ENCODE measurements around the gene C17orf107. TPM values are rescaled to one million over a fixed set of nuclear protein-coding genes. Genes with fewer than 3 reads are reported as not detected.

The C17orf107 gene
- total RNA-seq, 4 donors from 2014 or later, result 1.8 to 3.2 (median 2.1) TPM; not detected in 1

- no peak for DNase-seq
- 60 to 93% methylated on average over 2 to 10 of the region's 11 CpGs for WGBS, 2 donors (ENCODE audit: low coverage in 1 of 2)
- H3K27me3 ChIP-seq, result no peaks in the 10 kb centered on the region
- in situ Hi-C loops (cut with MboI; ENCODE audit: low pct_ligation_motif_present in 1 of 4, low pct_unique_long_range_greater_than_20kb in 1 of 4, low sequenced_read_pairs in 3 of 4), result no loop called here
- no peak overlapping the region for H3K27ac ChIP-seq
- H3K36me3 ChIP-seq, result peaks cover 0 to 10% (median 4%) of the 10 kb centered on the region in 4 donors
- intact Hi-C loops (cut with DNase I; ENCODE audit: low total_unique reads), result loop anchor here (10.0 kb wide), 1 partner anchor 47 kb away; the partner anchor contains the start of gene CAMTA2
- no peaks in the 10 kb centered on the region for H3K9me3 ChIP-seq
- H3K4me3 ChIP-seq, result no peak overlapping the region
- peaks cover 30 to 47% (median 33%) of the 10 kb centered on the region in 4 donors for H3K4me1 ChIP-seq
- TF ChIP-seq EP300 (IDR thresholded peaks at IDR 0.05; ENCODE audit: low read depth), result no peak
These were observed 38.7 kb downstream of the C17orf107 start for GRCh38 chr17:4938069-4938491.

- in situ Hi-C loops (cut with MboI; ENCODE audit: low pct_ligation_motif_present in 1 of 4, low pct_unique_long_range_greater_than_20kb in 1 of 4, low sequenced_read_pairs in 3 of 4), result no loop called here
- H3K36me3 ChIP-seq, result peaks cover 0 to 14% (median 4%) of the 10 kb centered on the region in 4 donors
- H3K27ac ChIP-seq, result peak overlapping the region; percentile 96 to 97 (median 96)
- intact Hi-C loops (cut with DNase I; ENCODE audit: low total_unique reads), result loop anchor here (10.0 kb wide), 1 partner anchor 46 kb away; the partner anchor contains the start of gene CAMTA2
- H3K9me3 ChIP-seq, result no peaks in the 10 kb centered on the region
- H3K4me1 ChIP-seq, result peaks cover 30 to 54% (median 32%) of the 10 kb centered on the region in 4 donors
- 51 to 82% methylated on average over 2 to 18 of the region's 19 CpGs for WGBS, 2 donors (ENCODE audit: low coverage in 1 of 2)
- H3K27me3 ChIP-seq, result no peaks in the 10 kb centered on the region
- peak overlapping the region; percentile 74 to 87 (median 80) for H3K4me3 ChIP-seq
- no peak for DNase-seq
- TF ChIP-seq CTCF (IDR thresholded peaks at IDR 0.05), result peak in 1 of 5 experiments; percentile 15
- TF ChIP-seq EP300 (IDR thresholded peaks at IDR 0.05; ENCODE audit: low read depth), result no peak
- no peak for TF ChIP-seq POLR2AphosphoS5 (IDR thresholded peaks at IDR 0.05)
These were observed 39.6 kb downstream of the C17orf107 start for GRCh38 chr17:4938688-4939545.

- TF ChIP-seq EP300 (IDR thresholded peaks at IDR 0.05; ENCODE audit: low read depth), result no peak
- no peak for TF ChIP-seq POLR2AphosphoS5 (IDR thresholded peaks at IDR 0.05)
- TF ChIP-seq POLR2A (IDR thresholded peaks at IDR 0.05), result no peak
- TF ChIP-seq CTCF (IDR thresholded peaks at IDR 0.05), result peak in 1 of 5 experiments; percentile 22
These were observed 40.1 kb downstream of the C17orf107 start for GRCh38 chr17:4939546-4939795.

GRCh38 chr17:4939796-4940554, 40.6 kb downstream of the C17orf107 start, which contains the start of the genes RNF167 and SLC25A11:
Gene RNF167 (plus strand): TSS chr17:4940268. CDS start chr17:4940910, 642 bp downstream.
Gene SLC25A11 (minus strand): TSS chr17:4940046. CDS start chr17:4939910, 136 bp downstream.
- peaks cover 30 to 58% (median 31%) of the 10 kb centered on the region in 4 donors for H3K4me1 ChIP-seq
- intact Hi-C loops (cut with DNase I; ENCODE audit: low total_unique reads) (loop anchor here (10.0 kb wide), 1 partner anchor 45 kb away; the partner anchor contains the start of gene CAMTA2), in situ Hi-C loops (cut with MboI; ENCODE audit: low pct_ligation_motif_present in 1 of 4, low pct_unique_long_range_greater_than_20kb in 1 of 4, low sequenced_read_pairs in 3 of 4) (no loop called here)
- H3K4me3 ChIP-seq, result peak within 1 kb of the TSS; percentile 74 to 87 (median 80)
- WGBS, 2 donors (ENCODE audit: low coverage in 1 of 2), result 0% methylated on average over 8 to 59 of the region's 72 CpGs
- H3K27me3 ChIP-seq, result no peaks in the 10 kb centered on the region
- TF ChIP-seq POLR2AphosphoS5 (IDR thresholded peaks at IDR 0.05) (peak; percentile 73 to 85 (median 81)), CTCF (IDR thresholded peaks at IDR 0.05) (no peak), POLR2A (IDR thresholded peaks at IDR 0.05) (peak; percentile 73)
- H3K27ac ChIP-seq, result peak within 1 kb of the TSS; percentile 96 to 97 (median 96)
- H3K9me3 ChIP-seq, result no peaks in the 10 kb centered on the region
- peak; percentile 96 for DNase-seq
- peaks cover 0 to 14% (median 4%) of the 10 kb centered on the region in 4 donors for H3K36me3 ChIP-seq

More at GRCh38 chr17:4939546-4939795, 40.1 kb downstream of the C17orf107 start:
- intact Hi-C loops (cut with DNase I; ENCODE audit: low total_unique reads) (loop anchor here (10.0 kb wide), 1 partner anchor 45 kb away; the partner anchor contains the start of gene CAMTA2), in situ Hi-C loops (cut with MboI; ENCODE audit: low pct_ligation_motif_present in 1 of 4, low pct_unique_long_range_greater_than_20kb in 1 of 4, low sequenced_read_pairs in 3 of 4) (no loop called here)
- Histone ChIP-seq H3K4me3 (peak overlapping the region; percentile 74 to 87 (median 80)), H3K27ac (peak overlapping the region; percentile 96 to 97 (median 96)), H3K27me3 (no peaks in the 10 kb centered on the region), H3K9me3 (no peaks in the 10 kb centered on the region), H3K36me3 (peaks cover 0 to 14% (median 4%) of the 10 kb centered on the region in 4 donors), H3K4me1 (peaks cover 26 to 54% (median 27%) of the 10 kb centered on the region in 4 donors)
- WGBS, 2 donors (ENCODE audit: low coverage in 1 of 2), result 0% methylated on average over 16 of the region's 16 CpGs; no CpG with 5 or more reads in 1 of the 2 donors
- DNase-seq, result peak; percentile 32
